Measurements from ENCODE around the gene RCN2.
A peak's percentile ranks its signal among the peaks of the same experiment; 100 is the strongest.
"Not testable (repeated sequence)": the region's sequence is repeated elsewhere in the genome, so short reads cannot be mapped to it uniquely, and the experiment has no call there.

Gene RCN2

DNA sequence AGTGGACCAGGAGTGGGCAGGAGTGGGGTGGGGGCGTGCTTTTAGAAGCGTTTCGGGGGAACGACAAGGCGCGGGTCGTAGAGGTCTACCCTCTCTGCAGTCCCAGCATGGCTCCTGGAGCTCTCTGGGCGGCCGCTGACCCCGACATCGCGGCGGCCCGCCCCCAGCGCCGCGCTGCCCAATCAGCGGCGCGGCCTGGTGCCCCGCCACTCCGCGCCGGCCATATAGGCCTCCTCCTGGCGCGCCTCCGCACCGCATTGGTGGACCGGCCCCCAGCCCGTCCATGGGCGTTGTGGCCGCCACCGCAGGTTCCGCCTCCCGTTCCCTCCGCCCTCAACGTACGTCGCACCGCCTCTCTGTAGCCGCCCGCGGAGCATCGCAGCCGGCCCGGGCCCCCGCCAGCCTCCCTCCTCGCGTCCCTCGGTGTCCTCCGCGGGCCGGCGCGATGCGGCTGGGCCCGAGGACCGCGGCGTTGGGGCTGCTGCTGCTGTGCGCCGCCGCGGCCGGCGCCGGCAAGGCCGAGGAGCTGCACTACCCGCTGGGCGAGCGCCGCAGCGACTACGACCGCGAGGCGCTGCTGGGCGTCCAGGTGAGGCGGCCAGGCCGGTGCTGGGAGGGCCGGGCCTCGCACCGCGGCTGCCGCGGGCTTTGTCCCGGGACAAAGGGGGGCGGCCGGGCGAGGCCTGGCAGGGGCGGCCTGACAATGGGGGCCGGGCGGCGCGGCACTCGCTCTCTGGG, at the start of gene RCN2:
Gene RCN2, plus strand, starts transcription at position 353 of the 738 bp plus-strand sequence. Its CDS starts 93 bp downstream, at position 446.
- DNase-seq: peak; percentile 78

- no peak for DNase-seq
These were observed 46.3 kb upstream of the RCN2 start for GRCh38 chr15:76885212-76885611.

- DNase-seq: not testable (repeated sequence)
These were observed 44.0 kb upstream of the RCN2 start for GRCh38 chr15:76887280-76888141.

- DNase-seq: not testable (repeated sequence)
These were observed 38.7 kb upstream of the RCN2 start for GRCh38 chr15:76892836-76893235.

DNA sequence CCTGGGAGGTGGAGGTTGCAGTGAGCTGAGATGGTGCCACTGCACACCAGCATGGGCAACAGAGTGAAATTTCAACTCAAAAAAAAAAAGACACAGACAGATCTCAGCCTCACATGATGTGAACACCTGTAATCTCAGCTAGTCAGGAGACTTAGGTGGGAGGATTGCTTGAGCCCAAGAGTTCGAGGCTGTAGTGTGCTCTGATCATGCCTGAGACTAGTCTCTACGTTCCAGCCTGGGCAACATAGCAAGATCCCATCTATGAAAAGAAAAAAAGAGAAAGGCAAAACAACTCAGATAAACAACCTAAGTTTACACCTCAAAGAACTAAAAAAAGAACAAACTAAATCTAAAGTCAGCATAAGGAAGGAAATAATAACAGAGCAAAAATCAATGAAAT, 37.4 kb upstream of the RCN2 start:
- no peak for DNase-seq

DNA sequence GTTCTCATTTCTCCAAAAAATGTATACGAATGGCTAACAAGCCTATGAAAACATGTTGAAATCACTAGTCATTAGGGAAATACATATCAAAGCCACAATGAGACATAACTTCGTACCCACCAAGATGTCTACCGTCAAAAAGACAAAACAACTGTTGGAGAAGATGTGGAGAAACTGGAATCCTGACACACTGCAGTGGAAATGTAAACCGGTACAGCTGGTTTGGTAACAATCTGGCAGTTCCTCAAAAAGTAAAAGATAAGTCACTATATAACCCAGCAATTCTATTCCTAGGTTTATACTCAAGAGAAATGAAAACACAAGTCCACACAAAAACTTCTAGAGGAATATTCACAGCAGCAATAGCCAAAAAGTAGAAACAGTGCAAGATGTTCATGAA, 33.4 kb upstream of the RCN2 start:
- no peak for DNase-seq

DNA sequence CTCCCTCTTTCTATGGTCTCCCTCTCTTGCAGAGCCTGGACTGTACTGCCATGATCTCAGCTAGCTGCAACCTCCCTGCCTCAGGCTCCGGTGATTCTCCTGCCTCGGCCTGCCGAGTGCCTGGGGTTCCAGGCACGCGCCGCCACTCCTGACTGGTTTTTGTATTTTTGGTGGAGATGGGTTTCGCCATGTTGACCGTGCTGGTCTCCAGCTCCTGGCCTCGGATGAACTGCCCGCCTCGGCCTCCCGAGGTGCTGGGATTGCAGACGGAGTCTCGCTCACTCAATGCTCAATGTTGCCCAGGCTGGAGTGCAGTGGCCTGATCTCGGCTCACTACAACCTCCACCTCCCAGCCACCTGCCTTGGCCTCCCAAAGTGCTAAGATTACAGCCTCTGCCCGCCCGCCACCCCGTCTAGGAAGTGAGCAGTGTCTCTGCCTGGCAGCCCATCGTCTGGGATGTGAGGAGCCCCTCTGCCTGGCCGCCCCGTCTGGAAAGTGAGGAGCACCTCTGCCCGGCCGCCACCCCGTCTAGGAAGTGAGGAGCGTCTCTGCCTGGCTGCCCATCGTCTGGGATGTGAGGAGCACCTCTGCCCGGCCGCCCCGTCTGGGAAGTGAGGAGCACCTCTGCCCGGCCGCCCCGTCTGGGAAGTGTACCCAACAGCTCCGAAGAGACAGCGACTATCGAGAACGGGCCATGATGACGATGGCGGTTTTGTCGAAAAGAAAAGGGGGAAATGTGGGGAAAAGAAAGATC, 32.2 kb upstream of the RCN2 start:
- DNase-seq: not testable (repeated sequence)

- DNase-seq: not testable (repeated sequence)
These were observed 31.6 kb upstream of the RCN2 start for GRCh38 chr15:76899931-76900310.

GRCh38 chr15:76901965-76902364, 29.6 kb upstream of the RCN2 start:
- no peak for DNase-seq

GRCh38 chr15:76903251-76903681, 28.3 kb upstream of the RCN2 start:
- DNase-seq: peak; percentile 4

- peak; percentile 3 for DNase-seq
These were observed 27.0 kb upstream of the RCN2 start for GRCh38 chr15:76904461-76905012.

DNA sequence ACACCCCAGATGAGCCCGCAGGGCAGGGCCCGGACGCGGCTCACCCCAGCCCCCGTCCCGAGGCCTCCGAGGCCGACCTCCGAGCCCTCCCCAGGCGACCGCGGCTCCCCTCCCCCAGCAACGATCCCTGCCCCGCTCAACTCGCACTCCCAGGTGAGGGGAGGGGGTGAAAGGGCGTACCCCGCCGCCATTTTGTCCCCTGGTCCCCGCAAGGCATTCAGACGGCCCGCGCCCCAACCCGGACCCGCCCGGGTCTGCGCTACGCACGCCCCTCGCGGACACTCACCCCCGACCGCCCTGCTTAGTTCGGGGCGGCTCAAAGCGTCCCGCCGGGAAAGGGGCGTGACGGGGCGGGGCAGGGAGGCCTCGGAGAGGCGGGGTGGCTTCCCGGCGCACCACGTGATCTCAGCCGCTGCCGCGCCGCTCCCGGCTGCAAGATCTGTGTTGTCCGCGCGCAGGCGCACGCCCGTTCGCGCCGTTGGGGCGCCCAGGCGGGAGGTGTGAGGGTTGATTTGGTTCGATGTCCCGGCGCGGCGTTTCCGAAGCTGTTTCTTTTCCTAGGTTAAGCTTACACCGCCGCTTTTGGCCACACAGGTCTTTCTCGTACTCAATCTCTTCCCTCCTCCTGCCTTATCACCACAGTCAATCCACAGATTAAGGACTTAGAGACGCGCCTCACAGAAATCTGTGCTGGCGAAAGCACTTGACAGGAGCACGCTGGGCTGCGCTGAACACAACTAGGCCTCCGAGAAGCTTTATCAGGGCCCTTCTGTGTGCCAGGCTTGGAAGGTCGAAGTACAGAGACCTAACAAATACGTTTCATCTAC, 26.3 kb upstream of the RCN2 start, which contains the start of gene SCAPER:
Gene SCAPER, minus strand, starts transcription at position 328 of the 827 bp plus-strand sequence. CDS start 21,523 bp downstream, outside the sequence.
- DNase-seq: peak; percentile 87

DNA sequence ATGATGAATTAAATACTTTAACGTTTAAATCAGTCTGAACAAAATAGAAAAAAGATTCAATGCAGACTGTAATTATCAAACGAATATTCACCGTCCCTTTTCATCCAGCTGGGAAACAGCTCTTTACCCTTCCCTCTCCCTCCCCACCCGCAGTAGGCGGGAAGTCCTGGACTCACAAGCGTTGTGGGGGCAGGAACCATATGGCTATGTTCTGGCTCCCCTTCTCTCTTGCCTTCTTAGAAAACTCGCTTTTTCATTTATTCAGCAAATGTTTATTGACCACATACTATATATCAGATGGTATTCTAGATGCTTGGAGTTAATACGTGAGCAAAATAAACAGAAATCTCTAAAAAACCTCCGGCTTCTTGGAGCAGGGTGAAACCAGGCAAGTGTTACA, 25.7 kb upstream of the RCN2 start:
- DNase-seq: no peak

DNA sequence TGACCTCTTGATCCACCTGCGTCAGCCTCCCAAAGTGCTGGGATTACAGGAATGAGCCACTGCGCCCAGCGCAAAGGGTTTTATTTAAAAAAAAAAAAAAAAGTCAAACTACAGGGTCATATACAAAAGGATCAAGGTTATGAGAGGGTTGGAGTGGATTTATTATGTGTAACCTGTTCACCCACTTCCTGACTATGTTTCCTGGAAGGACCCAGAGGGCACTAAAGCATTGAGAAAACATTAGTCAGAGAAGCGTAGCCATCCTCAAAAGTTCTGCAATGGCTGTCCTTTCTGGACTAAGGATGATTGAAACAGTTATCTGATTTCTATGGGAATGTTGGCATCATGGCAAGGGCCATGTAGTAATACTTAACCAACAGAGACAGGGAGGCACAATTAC, 19.1 kb upstream of the RCN2 start:
- DNase-seq: no peak

GRCh38 chr15:76913737-76914136, 17.8 kb upstream of the RCN2 start:
- DNase-seq: no peak

GRCh38 chr15:76916369-76916768, 15.2 kb upstream of the RCN2 start:
- no peak for DNase-seq

DNA sequence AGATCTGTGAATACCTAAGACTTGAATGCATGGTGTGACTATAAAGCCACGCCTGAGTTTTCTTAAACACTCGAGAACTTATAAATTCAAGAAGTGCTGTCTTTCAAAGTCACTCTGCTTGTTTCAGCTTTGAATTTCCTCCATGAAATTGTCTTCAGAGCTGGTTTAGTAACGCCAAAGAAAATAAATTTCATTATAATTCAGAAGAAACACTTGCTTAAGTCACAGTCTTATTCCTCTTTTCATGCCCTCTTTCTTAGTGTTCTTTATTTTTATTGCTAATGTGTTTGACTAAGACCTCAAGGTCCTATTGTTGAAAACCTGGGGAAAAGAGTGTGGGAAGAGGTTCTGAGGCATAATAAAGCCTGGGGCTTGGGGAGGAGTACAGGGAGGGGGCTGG, 3.3 kb upstream of the RCN2 start:
- no peak for DNase-seq

DNA sequence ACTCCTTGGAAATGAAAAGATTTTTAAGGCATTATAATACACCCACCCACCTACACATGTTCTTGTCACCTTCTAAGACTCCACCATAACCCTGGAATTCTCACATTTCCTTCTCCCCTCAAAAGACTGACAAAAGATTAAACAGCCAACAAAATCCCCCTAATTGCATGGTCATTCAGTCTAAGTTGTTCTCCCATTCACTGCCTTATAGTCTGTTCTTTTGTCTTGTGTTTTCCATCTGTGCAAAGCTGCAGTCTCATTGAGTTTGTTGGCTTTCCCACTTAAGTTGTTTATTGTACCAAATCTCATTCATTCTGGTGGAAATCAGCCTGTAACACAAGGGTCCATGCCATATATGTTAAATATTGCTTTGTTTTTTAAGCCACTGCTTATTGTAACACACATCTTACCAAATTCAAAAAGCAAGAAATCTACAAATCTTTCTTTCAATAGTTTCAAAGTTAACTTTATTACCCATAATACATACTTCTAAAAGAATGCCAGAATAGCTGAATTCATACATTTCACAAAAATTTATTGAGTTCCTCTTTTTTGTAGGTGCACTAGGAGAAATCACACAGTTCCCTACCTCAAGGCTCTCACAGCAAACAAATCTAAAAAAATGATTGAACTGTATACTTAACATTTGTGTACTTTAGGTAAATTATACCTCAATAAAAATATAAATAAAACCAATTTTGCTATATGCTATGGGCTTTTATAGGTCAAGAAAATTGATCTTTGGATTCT, 2.4 kb upstream of the RCN2 start:
- no peak for DNase-seq

DNA sequence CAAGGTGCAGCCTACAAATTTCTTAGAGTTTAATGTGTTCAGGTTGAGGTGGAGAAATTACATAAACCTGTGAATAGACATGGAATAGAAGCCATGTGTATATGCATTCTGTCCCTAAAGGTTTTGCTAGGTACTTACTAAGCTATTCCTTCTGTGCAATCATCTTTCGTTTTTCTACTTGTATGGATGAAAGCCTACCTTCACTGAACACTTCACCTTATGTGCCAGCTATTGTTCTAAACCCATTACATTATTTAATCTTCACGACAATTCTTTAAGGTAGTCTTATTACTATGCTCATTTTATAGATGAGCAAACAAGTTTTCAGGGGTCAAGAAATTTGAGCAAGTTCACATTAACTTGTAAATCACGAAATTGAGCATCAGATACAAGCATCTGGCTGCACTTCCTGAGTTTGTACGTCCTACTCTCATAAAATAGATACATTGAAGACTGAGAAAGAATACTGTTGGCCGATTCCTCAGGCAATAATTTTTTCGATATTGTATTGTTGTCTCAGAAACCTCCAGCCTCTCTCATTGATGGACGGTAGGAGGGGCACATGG, 635 bp upstream of the RCN2 start:
- DNase-seq: no peak

- no peak for DNase-seq
These were observed 802 bp downstream of the RCN2 start for GRCh38 chr15:76932135-76932966.
